Measurements from ENCODE around the gene SPAAR. TPM values are rescaled to one million over a fixed set of nuclear protein-coding genes. Genes with fewer than 3 reads are reported as not detected.

Gene SPAAR
- total RNA-seq, 1 experiment from 2014 or later: not detected

DNA sequence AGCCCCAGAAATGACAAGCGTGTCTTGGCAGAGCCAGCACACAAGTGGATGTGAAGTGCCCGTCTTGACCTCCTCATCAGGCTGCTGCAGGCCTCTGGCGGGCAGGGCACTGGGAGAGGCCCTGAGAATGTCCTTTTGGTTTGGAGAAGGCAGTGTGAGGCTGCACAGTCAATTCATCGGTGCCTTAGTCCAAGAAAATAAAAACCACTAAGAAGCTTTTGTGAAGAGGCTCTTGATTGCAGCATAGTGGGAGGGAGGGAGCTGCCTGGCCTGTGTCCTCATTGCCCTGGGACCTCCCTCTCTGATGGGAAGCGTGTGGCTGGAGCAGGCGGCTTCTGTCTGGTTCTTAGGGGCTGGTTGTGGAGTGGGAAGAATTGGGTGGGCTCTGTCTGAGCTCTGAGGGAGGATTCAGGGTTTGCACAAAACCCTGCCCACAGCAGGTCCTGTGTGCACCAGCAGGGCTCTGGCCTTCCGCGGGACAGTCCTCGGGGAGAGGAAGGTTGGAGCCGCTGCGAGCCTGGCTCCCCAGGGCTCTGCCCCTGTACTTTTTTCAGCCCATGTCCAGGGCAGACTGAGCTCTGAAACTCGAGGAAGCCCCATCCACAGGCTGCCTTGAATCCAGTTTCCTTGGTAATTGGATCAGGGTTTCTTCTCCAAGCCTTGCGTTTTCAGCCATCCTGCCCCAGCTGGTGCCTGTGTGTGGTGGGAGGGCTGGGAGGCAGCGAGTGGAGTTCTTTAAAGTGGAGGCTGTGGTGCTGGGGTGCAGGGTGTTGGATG is 2.2 kb upstream of the SPAAR start (continued):
- TF ChIP-seq, protein P1, sequence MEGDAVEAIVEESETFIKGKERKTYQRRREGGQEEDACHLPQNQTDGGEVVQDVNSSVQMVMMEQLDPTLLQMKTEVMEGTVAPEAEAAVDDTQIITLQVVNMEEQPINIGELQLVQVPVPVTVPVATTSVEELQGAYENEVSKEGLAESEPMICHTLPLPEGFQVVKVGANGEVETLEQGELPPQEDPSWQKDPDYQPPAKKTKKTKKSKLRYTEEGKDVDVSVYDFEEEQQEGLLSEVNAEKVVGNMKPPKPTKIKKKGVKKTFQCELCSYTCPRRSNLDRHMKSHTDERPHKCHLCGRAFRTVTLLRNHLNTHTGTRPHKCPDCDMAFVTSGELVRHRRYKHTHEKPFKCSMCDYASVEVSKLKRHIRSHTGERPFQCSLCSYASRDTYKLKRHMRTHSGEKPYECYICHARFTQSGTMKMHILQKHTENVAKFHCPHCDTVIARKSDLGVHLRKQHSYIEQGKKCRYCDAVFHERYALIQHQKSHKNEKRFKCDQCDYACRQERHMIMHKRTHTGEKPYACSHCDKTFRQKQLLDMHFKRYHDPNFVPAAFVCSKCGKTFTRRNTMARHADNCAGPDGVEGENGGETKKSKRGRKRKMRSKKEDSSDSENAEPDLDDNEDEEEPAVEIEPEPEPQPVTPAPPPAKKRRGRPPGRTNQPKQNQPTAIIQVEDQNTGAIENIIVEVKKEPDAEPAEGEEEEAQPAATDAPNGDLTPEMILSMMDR (IDR thresholded peaks at IDR 0.05 in 2 of 3, conservative IDR thresholded peaks at IDR 0.05 in 1 of 3; ENCODE audit: borderline replicate concordance in 1 of 3, insufficient read depth in 1 of 3, low read depth in 2 of 3, low read length in 2 of 3): no peak
- TF ChIP-seq JUND (IDR thresholded peaks at IDR 0.05): no peak
- no peak for TF ChIP-seq SRF (IDR thresholded peaks at IDR 0.05; ENCODE audit: low read depth)
- no peak for TF ChIP-seq CBX3 (IDR thresholded peaks at IDR 0.05; ENCODE audit: low read depth)
- no peak for TF ChIP-seq FOSL1 (IDR thresholded peaks at IDR 0.05; ENCODE audit: low read depth)
- TF ChIP-seq, protein P2, sequence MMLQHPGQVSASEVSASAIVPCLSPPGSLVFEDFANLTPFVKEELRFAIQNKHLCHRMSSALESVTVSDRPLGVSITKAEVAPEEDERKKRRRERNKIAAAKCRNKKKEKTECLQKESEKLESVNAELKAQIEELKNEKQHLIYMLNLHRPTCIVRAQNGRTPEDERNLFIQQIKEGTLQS (IDR thresholded peaks at IDR 0.05): no peak
- TF ChIP-seq, protein P3, sequence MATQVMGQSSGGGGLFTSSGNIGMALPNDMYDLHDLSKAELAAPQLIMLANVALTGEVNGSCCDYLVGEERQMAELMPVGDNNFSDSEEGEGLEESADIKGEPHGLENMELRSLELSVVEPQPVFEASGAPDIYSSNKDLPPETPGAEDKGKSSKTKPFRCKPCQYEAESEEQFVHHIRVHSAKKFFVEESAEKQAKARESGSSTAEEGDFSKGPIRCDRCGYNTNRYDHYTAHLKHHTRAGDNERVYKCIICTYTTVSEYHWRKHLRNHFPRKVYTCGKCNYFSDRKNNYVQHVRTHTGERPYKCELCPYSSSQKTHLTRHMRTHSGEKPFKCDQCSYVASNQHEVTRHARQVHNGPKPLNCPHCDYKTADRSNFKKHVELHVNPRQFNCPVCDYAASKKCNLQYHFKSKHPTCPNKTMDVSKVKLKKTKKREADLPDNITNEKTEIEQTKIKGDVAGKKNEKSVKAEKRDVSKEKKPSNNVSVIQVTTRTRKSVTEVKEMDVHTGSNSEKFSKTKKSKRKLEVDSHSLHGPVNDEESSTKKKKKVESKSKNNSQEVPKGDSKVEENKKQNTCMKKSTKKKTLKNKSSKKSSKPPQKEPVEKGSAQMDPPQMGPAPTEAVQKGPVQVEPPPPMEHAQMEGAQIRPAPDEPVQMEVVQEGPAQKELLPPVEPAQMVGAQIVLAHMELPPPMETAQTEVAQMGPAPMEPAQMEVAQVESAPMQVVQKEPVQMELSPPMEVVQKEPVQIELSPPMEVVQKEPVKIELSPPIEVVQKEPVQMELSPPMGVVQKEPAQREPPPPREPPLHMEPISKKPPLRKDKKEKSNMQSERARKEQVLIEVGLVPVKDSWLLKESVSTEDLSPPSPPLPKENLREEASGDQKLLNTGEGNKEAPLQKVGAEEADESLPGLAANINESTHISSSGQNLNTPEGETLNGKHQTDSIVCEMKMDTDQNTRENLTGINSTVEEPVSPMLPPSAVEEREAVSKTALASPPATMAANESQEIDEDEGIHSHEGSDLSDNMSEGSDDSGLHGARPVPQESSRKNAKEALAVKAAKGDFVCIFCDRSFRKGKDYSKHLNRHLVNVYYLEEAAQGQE (IDR thresholded peaks at IDR 0.05; ENCODE audit: low read depth): no peak
